Lower leg skin (tissue), 3 donors: Measurements from ENCODE around the gene TBC1D9.

Experiments used
- CTCF ChIP-seq, 3 donors: fragments of 450-650 bp; IDR thresholded peaks; one replicate each; pipeline ENCODE4 v1.5.1; 2016; ENCODE audit warnings: antibody characterized with exemption in 3 of 3, mild to moderate bottlenecking in 3 of 3, moderate library complexity in 2 of 3
- POLR2A ChIP-seq, 2 donors: fragments of 450-650 bp; IDR thresholded peaks; one replicate each; pipeline ENCODE4 v1.6.1; 2016 to 2017; ENCODE audit warnings: antibody characterized with exemption in 2 of 2, mild to moderate bottlenecking in 1 of 2, moderate library complexity in 1 of 2

- TF ChIP-seq CTCF (IDR thresholded peaks at IDR 0.05) (no peak), POLR2A (IDR thresholded peaks at IDR 0.05) (no peak)
These were observed 20.4 kb upstream of the TBC1D9 start for GRCh38 chr4:140776556-140776955.
